Measurements from ENCODE around the gene AKAP13.

Gene AKAP13

DNA sequence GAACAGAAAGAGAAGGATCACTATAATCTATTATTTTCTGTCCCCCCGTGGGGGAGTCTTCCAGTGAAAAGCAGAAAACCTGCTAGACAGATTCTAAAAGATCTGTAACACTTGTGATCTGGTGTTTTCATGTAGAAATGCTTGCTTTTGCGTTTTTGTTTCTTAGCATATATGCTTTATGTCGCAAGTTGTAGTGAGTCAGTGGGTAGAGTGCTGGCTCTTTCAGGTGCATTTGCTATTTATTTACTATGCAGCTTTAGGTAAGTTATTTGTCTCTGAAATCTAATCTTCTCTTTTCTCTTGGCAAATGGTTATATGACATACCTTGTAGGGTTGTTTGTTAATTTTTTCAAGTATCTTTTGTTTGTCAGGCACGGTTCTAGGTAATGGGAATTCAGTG lies 9.4 kb downstream of the AKAP13 start:
- no peak for DNase-seq

DNA sequence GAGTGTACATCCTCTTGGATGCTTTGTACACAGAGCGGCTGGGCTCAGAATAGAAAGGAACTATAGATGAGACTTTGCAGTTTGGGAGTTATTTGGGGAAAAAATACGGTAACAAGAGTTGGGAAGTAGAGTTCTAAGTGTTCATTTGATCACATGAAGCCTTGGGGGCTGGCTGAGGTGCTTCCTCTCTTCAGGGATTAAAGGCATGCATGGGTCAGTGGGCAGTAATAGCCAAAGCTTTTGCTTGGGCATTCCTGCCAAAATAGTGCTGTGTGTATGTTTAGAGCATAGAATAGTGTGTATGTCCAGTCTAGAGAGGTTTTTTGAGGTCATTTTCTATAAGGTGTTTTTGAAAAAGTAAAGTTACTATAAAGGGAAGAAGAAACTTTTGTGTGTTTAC lies 12.8 kb downstream of the AKAP13 start:
- DNase-seq = no peak

DNA sequence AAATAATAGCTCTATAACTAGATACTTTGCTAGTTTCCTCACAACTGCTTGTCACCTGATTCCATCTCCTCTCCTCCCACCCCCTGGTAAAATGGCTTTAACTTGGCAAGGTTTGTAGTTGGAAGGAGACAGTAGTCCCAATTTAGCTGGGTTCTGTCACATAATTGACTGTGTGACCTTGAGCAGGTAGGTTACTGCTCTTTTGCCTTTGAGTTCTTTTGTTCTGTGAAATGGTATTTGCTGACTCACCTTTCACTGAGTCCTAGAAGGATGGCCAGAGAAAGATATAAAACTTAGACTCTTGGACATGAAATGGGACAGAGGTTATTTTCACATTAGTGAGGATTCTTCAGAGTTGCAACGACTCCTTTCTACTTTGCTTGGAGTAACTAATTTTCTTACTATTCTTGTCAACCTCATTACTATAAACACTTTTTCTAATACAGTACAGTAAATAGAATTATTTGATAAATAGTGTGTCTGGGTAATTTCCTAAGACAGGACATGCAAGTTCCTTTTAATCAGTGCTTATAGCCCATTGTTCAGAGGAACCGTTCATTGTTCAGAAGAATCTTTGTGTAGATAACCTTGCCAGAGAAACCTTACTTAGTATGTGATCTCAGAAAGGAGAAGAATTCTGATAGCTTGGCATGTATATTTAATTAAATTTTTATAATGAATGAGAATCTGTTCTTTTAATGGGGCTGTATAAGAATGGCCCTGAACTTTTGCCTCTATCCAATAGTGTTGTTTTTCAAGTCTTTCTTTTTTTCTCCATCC lies 14.3 kb downstream of the AKAP13 start:
- DNase-seq = no peak

DNA sequence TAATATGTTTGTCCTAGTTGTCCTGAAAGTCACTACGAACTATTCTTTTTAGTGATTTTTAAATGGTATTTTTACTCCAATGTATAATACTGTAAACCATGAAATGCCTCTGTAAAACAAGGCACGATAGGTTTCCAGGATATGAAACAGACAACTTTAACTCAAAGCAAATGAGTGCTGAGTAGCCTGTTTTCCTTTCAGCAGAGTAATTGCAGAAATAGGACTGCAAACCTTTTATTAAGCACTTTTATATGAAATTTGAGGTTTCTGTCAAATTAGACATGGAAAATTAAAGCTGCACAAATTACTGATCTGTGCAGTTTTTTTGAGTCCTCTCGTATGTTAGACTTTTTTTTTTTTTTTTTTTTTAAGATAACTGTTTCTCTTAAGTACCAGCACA lies 16.2 kb downstream of the AKAP13 start:
- DNase-seq = no peak

DNA sequence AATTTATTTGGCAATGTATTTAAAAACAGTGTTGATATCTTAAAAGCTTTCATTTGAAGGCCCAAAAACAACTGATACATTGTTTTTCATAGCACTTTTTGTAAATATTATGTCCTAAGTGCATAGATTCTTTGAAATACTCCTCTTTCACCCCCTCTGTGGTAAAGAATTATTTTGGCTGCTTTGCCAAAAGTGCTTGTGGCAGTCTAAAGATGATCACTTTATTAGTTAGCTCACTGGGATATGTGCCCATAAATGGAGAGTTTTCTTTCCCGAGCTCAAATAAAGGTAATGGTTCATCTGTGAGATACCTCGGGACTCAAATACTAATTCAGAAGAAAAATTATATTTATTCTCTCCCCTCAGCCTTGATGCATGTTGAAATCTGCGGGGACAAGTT lies 16.7 kb downstream of the AKAP13 start:
- DNase-seq = no peak

DNA sequence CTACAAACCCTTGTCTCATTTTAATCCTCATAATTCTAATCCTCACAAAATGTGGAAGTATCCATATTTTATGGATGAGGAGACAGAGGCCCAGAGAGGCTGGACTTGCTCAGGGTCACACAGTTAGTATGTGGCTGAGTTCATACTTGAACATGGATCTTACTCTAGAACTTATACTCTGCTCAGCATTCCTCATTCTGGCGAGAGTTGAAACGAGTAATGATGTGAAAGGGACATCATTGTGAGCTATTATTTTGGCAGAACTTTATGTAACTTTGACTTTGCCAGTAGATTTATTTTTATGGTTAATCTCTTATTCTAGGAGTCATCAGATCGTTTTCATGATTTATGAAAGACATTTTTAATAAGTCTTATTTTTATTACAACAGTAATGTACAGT lies 17.5 kb downstream of the AKAP13 start:
- DNase-seq = no peak

DNA sequence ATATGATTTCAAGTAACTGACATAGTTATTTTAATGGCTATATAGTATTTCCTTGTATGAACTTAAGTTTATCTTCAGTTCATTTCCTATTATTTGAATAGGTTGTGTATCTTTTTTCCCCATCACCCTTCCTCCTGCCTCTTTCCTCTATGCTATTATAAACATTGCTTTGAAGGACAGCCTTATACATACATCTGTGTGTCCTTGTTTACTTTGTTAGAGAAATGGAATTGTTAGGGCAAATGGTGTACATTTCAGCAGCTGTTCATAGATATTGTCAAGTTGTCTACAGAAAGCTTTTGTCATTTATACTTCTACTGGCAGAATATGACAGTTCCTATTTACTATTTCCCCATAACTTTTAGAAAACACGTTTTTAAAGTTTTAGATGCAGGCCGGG lies 18.4 kb downstream of the AKAP13 start:
- DNase-seq = no peak

DNA sequence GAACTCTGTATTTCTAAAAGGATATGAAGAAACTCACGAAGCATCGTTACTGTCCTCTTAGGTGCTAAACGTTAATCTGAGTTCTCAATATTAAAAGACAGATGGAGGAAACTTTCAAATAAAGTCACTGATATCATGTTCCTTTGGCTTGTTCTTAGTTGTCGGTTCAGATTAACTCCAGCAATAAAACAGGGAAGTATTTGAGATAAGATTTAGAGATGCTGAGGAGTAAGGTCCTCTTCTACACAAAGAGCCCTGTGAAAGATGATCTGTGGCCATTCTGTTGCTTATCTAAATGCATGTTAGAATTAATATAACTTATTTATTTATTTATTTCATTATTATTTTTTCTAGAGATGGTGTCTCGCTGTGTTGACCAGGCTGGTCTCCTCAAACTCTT lies 19.2 kb downstream of the AKAP13 start:
- no peak for DNase-seq

DNA sequence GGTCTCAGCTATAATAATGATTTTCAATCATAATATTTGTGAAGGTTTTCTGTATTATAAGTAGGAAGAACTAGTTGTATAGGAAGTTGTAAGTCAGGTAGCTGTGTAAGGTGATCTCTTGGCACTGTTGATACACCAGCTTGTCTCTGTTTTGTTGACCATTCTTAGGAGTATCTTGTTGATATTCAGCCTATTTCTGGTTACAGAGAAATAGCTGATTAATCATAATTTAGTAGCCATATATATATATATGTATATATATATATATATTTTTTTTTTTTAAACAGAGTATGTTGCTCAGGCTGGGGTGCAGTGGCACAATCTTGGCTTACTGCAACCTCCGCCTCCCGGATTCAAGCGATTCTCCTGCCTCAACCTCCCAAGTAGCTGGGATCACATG lies 20.2 kb downstream of the AKAP13 start:
- DNase-seq = no peak

DNA sequence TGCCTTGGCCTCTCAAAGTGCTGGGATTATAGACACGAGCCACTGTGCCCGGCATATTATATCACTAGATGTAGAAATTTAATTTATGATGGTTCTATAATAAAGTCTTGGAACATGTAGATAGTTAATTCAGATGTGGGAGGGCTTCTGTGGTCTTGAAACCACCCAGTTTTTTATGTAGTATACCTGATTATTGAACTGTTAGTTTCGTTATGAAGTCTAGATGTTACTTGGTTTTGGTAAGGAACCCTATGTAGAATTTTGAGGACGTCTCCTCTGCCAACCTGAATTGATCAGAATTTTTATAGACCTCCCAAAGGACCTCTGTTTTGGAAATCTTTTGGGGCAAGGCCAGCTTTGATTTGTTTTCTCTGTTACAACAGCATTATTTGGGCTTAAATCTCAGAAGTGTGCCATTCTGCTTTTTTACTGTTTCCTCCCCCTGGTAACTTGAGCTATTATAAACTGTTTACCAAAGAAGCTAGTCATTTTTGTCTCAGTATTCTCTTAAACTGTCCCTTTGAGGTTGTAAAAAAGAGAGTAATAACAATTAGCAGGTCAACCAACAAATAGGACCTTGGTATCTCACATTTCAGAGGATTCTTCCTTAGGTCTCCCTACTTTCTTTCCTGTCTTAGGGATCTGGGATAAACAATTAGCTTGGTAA lies 20.8 kb downstream of the AKAP13 start:
- DNase-seq = no peak

DNA sequence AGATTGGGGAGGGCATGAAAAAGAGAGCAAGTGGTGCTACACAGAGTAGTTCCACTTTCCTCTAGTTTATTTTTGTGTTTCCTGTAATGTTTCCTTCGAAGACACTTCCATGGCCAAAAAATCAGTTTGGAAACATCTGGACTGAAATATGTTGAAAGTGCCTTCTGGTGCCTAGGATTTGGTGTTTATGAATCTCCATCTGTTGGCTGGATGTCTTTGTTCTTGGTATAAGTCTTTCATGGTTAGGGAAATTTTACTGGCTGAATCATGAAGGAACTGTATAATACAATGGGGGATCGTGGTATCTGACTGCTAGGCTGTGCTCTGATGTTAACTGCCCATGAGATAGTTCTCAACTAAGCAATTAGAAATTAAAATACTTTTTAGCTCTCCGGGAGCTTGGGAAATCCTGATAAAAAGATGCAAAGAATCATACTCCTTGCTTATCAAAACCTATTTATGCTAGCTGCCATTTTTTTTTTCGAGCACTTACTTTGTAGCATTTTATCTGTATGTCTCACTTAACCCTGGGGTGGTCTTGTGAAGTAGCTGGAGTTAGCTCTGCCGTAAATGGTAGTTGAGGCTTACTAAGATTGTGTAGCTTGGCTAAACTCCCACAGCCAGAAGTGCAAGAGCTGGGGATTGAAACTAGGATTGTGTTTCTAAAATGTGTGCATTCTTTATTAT lies 21.9 kb downstream of the AKAP13 start:
- no peak for DNase-seq

DNA sequence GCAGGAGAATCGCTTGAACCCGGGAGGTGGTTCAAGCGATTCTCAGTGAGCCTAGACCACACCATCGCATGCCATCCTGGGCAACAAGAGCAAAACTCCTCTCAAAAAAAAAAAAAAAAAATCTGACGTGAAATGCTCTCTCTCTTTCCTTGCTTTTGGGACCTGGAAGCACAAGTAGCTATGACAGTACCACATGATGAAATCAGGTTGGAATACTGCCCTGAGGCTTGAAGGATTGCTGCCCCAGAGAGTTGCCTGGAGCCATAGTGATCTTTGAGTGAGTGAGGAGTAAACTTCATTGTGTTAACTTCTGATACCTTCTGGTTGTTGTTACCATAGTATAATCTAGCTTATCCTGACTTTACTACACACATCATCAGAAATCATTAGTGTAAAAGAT lies 23.3 kb downstream of the AKAP13 start:
- no peak for DNase-seq

DNA sequence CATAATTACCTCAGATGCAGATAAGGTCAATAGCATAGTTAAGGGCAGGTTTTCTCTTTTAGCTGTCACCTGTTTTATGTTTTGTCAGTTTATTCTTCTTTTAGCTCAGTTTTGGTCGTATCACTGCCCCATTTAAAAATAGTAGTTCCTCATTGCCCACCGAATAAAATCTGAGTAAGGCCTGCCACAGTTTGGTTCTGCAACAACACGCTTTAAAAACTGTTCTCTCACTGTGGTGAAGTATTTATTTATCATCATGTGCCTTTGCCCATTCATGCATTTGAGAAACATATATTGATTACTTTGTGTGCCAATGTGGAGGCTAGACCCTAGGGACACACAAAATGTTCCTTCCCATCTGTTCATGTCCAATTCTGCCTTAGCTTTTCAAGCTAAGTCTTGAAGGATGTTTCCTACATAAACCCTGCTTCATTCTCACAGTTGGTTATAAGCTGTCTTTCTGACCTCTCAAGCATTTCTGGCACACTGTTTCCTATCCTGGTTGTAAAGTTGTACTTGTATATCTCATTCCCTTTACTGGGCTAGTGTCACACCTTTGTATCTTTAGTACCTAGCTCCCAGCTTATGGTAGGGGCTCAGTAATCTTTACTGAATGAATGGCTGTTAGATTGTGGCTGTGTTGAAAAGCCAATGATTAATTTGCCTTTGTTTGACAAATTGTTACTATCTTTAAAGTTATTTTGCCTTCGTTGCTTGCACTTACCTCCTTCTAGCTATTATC lies 23.9 kb downstream of the AKAP13 start:
- no peak for DNase-seq

DNA sequence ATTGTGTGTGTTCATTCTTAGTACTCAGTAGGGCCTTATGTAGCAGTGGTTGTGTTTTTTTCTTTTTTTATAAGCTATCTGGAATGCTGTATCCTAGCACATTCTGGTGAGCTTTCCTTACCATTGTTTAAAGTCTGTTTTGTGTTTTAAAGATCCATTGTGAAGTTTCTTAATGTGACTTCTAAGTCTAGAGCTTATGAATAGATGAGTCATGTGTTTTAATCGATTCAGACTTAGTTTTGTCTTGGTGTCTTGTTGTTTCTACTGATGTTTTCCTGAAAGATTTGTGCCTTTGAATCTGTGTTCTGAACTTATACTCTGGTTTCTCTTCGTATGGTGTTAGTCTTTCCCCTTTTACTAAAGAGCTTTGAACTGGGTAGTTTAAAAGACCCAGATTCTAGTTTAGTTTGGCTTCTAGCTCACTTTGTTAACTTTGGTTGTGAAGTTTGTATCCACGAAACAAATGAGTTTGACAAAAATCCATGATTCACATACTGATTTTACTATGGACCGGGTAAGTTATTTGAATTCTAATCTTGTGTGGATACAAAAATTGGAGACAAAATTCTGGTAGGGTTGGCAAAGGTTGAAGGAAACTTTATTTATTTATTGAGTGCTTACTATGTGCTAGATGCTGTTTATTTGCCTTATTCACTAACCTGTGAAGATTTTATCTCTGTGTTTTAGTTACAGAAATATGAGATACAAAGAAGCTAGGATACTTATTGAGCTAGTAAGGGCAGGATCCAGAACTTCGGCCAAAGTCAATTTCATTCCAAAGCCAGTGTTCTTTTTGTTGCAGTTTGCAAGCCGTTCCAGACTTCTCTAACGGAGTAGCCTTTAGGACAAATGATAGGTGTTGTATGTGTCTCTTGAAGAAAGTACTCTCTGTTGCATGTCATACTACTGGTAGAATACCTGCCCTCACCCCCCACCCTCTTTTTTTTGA lies 24.8 kb downstream of the AKAP13 start:
- DNase-seq = no peak

DNA sequence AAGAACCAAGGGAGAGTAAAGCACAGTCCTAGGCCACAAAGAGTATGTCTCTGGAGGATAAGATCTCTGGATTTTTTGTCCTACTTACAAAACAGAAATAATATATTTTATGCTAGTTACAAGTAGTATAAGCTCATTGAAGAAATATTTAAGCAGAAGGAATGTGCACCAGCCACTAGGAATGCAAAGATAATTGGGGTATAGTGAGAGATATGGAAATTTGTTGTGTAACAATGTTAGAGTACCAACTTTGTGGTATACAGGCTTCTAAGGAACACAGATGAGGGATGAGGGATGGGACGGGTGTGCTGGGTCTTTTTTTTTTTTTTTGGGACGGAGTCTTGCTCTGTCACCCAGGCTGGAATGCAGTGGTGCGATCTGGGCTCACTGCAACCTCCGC lies 26.5 kb downstream of the AKAP13 start:
- no peak for DNase-seq

DNA sequence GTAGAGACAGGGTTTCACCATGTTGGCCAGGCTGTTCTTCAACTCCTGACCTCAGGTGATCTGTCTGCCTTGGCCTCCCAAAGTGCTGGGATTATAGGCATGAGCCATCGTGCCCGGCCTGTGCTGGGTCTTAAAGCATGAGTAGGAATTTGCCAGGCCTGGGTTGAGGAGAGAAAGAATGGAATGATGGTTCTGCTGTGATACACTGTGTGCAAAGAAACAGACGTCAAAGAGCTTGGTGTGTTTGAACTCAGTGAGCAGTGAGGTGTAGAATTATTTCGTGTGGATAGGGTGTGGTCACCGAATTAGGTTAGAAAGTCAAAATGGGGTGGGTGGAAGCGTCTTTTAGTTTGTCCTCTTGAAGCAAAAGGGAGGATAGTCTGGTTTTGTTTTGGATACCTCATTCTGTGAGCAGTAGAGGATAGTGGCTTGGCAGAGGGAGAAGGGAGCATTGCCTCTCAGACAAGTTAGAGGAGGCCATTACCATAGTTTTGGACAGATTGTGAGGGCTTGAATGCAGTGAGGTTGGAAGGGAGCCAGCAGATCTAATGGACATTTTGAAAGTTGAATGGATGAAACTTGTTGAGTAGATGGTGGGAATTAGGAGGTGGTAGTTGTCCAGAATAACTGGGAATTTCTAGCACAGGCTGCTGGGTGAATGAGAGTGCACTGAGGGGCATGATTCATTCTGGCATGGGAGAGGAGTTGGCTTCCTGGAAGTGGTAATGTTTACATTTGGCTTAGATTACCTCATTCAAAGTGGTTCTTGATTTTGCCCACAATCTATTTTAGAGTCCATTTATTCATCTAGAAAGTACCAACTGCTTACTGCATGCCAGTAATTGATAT lies 27.2 kb downstream of the AKAP13 start:
- peak in 1 of 2 experiments; percentile 27 for DNase-seq

DNA sequence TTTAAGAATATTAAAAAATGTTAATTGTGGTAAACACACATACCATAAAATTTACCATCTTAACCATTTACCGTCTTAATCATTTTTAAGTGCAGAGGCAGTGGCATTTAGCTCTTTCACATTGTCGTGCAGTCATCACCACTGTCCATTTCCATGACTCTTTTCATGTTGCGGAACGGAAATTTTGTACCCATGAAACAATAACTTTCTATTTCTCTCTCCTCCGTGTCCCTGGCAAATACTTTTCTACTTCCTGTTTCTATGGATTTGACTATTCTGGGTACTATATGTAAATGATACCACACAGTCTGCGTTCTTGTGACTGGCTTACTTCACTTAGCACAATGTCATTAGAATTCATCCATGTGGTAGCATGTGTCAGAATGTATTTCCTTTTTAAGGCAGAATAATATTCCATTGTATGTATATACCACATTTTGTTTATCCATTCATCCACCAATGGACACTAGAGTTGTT lies 27.9 kb downstream of the AKAP13 start:
- DNase-seq = no peak

DNA sequence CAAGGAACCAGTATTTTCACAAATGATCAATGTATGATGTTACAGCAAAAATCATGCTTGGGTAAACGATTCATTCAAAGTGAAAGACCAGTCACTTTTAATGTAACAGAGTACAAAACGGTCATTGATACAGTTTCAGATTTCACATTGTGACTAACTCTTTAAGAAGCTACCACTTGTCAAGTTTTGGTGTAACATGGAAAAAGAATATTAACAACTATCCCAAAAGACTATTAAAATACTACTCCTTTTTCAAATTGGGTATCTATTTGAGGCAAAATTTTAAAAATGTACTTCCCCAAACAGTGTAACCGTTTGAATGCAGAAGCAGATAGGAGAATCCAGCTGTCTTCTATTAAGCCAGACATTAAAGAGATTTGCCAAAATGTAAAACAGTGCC lies 31.7 kb downstream of the AKAP13 start:
- DNase-seq = no peak

DNA sequence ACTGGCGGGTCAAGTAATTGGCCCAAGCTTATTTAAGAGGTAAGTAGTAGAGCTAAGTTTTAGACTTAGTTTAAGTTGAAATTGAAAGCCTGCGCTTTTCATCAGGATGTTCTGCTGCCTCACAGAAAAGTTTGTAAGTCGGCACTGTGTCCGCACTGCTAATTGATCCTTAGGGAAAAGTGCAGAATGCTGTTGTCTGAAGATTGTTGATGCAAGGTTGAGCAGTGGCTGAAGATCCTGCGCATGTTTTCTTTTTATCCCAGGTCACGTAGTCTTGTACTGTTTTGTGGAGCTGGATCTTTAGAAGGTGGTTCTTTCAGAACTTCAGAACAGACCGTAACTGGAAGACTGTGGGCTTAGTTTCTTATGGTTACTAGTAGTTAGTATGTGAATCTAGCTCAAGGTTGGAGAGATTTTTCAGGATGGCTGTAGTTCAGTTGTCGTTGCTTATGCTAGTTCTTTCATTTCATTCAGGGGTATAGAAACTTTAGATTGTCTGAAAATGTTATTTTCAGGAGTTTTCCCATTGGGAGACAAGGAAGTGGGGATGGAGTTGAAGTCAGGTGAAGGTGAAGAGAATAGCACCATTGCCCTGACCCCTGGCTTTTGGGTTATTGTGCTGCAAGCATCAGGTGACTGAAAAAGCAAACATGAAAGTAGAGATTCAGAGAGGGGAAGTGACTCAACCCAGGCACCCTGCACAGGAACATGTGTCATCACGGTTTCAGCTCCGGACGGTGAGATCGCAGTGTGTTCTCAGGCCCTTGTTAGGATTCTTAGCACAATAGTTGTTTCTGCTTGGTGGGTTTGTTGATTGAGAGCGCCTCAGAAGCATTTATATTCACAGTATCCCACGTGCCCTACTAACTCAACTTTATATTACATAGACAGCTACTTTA lies 32.8 kb downstream of the AKAP13 start:
- DNase-seq = peak in 1 of 2 experiments; percentile 40

DNA sequence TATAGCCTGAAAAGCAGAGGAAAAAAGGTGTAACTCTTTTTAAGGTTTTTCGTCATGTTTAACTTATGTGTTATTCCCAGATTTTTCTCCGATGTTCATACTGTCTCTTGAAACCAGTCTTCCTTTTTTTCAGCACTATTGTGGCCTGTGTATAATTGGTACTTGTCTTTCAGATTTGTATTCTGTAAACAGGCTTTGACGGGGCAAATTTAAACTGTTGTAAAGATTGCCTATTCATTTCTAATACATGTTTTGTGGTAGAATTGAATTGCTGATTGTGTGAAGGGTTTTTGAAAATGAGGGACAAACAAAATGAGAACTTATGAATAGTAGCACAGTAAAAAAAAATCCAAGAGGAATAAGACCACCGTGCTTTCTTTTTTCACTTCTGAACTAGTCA lies 33.6 kb downstream of the AKAP13 start:
- DNase-seq = no peak
